ENCODE data around the gene RCAN2. TPM values are rescaled to one million over a fixed set of nuclear protein-coding genes. Genes with fewer than 3 reads are reported as not detected.

Gene RCAN2
- total and polyA plus RNA-seq, 7 donors = 5.0 to 22.7 (median 9.1) TPM

- 59 to 70% methylated on average over 6 of the region's 6 CpGs for WGBS, 2 donors
Measured at GRCh38 chr6:46220352-46221221, 270.7 kb downstream of the RCAN2 start.

GRCh38 chr6:46219661-46220060 is 271.6 kb downstream of the RCAN2 start:
- no peak for TF ChIP-seq POLR2A (IDR thresholded peaks at IDR 0.05)
- intact Hi-C loops (cut with DNase I) = loop anchor here (2.0 to 10.0 kb wide), 3 partner anchors 127 to 405 kb away; no protein-coding TSS in a partner anchor
- no peaks in the 10 kb centered on the region for H3K4me1 ChIP-seq

More at GRCh38 chr6:46220352-46221221, 270.7 kb downstream of the RCAN2 start:
- DNase-seq = no peak
- no peaks in the 10 kb centered on the region for H3K27me3 ChIP-seq
- H3K4me1 ChIP-seq = no peaks in the 10 kb centered on the region
- no peaks in the 10 kb centered on the region for H3K9me3 ChIP-seq
- no peak overlapping the region for H3K4me3 ChIP-seq
- intact Hi-C loops (cut with DNase I) = loop anchor here (2.0 to 10.0 kb wide), 3 partner anchors 128 to 404 kb away; no protein-coding TSS in a partner anchor
- TF ChIP-seq POLR2A (IDR thresholded peaks at IDR 0.05) (no peak), POLR2AphosphoS5 (IDR thresholded peaks at IDR 0.05) (no peak), EP300 (IDR thresholded peaks at IDR 0.05) (no peak), CTCF (IDR thresholded peaks at IDR 0.05) (no peak)
- H3K36me3 ChIP-seq = no peaks in the 10 kb centered on the region
- no peak overlapping the region for H3K27ac ChIP-seq

GRCh38 chr6:46218457-46218856 is 272.8 kb downstream of the RCAN2 start:
- Histone ChIP-seq H3K36me3 (no peaks in the 10 kb centered on the region), H3K9me3 (no peaks in the 10 kb centered on the region), H3K4me1 (no peaks in the 10 kb centered on the region), H3K27me3 (no peaks in the 10 kb centered on the region), H3K27ac (peak overlapping the region in 3 of 4 donors; percentile 8 to 36 (median 17)), H3K4me3 (no peak overlapping the region)
- no peak for DNase-seq
- no peak for TF ChIP-seq POLR2AphosphoS5 (IDR thresholded peaks at IDR 0.05)
- 90 to 95% methylated on average over 2 of the region's 2 CpGs for WGBS, 2 donors
- intact Hi-C loops (cut with DNase I) = no loop called here

More at GRCh38 chr6:46219661-46220060, 271.6 kb downstream of the RCAN2 start:
- DNase-seq = no peak
- Histone ChIP-seq H3K36me3 (no peaks in the 10 kb centered on the region), H3K27me3 (no peaks in the 10 kb centered on the region), H3K4me3 (no peak overlapping the region), H3K9me3 (no peaks in the 10 kb centered on the region), H3K27ac (no peak overlapping the region)

GRCh38 chr6:46217671-46218131 is 273.5 kb downstream of the RCAN2 start:
- H3K4me1 ChIP-seq = no peaks in the 10 kb centered on the region
- no peaks in the 10 kb centered on the region for H3K27me3 ChIP-seq
- WGBS, 2 donors = 52 to 82% methylated on average over 5 of the region's 5 CpGs
- H3K9me3 ChIP-seq = no peaks in the 10 kb centered on the region
- DNase-seq = no peak
- intact Hi-C loops (cut with DNase I) = no loop called here
- peak overlapping the region in 2 of 4 donors; percentile 17 to 36 for H3K27ac ChIP-seq
- no peaks in the 10 kb centered on the region for H3K36me3 ChIP-seq
- TF ChIP-seq EP300 (IDR thresholded peaks at IDR 0.05) (peak in 3 of 4 donors; percentile 39 to 85 (median 51)), POLR2A (IDR thresholded peaks at IDR 0.05) (no peak), POLR2AphosphoS5 (IDR thresholded peaks at IDR 0.05) (peak in 2 of 4 donors; percentile 23 to 59)
- H3K4me3 ChIP-seq = no peak overlapping the region

GRCh38 chr6:46216879-46217278 is 274.4 kb downstream of the RCAN2 start:
- Histone ChIP-seq H3K27me3 (no peaks in the 10 kb centered on the region), H3K9me3 (no peaks in the 10 kb centered on the region), H3K36me3 (no peaks in the 10 kb centered on the region), H3K27ac (peak overlapping the region in 1 of 4 donors; percentile 36), H3K4me1 (no peaks in the 10 kb centered on the region), H3K4me3 (no peak overlapping the region)
- no peak for DNase-seq
- no peak for TF ChIP-seq EP300 (IDR thresholded peaks at IDR 0.05)
- no peak for TF ChIP-seq POLR2A (IDR thresholded peaks at IDR 0.05)
- TF ChIP-seq CTCF (IDR thresholded peaks at IDR 0.05) = no peak
- no peak for TF ChIP-seq POLR2AphosphoS5 (IDR thresholded peaks at IDR 0.05)
- intact Hi-C loops (cut with DNase I) = no loop called here
- 88 to 91% methylated on average over 2 of the region's 2 CpGs for whole genome bisulfite sequencing, 2 donors

- no peaks in the 10 kb centered on the region for H3K27me3 ChIP-seq
- TF ChIP-seq POLR2A (IDR thresholded peaks at IDR 0.05) = no peak
- no peak for TF ChIP-seq POLR2AphosphoS5 (IDR thresholded peaks at IDR 0.05)
- no peak for TF ChIP-seq CTCF (IDR thresholded peaks at IDR 0.05)
- no peak for TF ChIP-seq EP300 (IDR thresholded peaks at IDR 0.05)
- H3K27ac ChIP-seq = no peak overlapping the region
- no peak for DNase-seq
- H3K4me3 ChIP-seq = no peak overlapping the region
- intact Hi-C loops (cut with DNase I) = no loop called here
- WGBS, 2 donors = 86 to 91% methylated on average over 4 of the region's 4 CpGs
- no peaks in the 10 kb centered on the region for H3K9me3 ChIP-seq
- H3K36me3 ChIP-seq = no peaks in the 10 kb centered on the region
- H3K4me1 ChIP-seq = no peaks in the 10 kb centered on the region
Measured at GRCh38 chr6:46215777-46216176, 275.5 kb downstream of the RCAN2 start.
